Renal cortical epithelial cell (primary cell): Measurements from ENCODE around the gene DPH7. TPM values are rescaled to one million over a fixed set of nuclear protein-coding genes. Genes with fewer than 3 reads are reported as not detected.
"Not testable (repeated sequence)": the region's sequence is repeated elsewhere in the genome, so short reads cannot be mapped to it uniquely, and the experiment has no call there.

Experiments used
- DNase-seq: peaks from one replicate; pipeline ENCODE4 v3.0.0-alpha.2; 2011; ENCODE audit warnings: low read depth
- total RNA-seq: library from RNA; depleted of rRNA; stranded (reverse); fragments of >200 nt; gene quantifications from 2 replicates; pipeline ENCODE4 v1.2.3, GENCODE V29; 2014

DPH7 gene
- total RNA-seq, 1 donor from 2014 or later: 29.9 TPM

DNA sequence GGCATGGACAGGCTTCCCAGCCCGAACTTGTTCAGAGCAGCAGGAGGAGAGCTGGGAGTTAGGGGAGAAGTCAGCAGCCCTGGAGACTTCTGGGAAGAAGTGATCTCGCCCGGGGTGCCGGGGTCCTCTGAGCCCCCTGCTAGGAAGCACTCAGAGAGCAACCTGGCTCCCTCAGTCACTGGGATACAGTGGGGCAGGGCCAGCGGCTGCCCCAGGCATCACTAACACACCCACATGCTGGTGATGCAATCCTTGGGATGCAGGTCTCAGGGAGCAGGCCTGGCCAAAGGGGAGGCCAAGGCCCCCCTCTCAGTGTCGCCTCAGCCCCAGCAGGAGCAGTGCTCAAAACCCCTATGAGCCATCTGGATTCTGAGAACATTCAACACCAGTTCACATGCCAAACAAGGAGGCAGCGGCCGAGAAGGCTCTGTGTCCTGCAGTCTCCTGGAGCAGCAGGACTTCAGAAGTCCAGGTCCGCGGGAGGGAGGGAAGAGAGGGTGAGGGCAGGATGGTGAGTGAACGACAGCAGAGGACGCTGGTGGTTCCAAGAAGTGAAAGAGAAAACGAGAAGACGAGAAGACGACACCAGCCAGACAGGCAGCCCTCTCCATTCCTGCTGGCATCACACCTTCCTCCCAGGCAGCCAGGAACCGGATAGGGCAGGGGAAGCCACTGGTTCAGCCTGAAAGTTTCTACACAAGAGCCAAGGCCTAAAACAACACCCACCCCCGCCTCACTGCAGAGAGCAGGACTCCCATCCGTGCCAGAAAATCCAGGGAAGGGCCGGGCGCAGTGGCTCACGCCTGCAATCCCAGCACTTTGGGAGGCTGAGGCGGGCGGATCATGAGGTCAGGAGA is 30.8 kb downstream of the DPH7 start:
- no peak for DNase-seq

GRCh38 chr9:137545123-137545522 is 33.6 kb downstream of the DPH7 start:
- no peak for DNase-seq

DNA sequence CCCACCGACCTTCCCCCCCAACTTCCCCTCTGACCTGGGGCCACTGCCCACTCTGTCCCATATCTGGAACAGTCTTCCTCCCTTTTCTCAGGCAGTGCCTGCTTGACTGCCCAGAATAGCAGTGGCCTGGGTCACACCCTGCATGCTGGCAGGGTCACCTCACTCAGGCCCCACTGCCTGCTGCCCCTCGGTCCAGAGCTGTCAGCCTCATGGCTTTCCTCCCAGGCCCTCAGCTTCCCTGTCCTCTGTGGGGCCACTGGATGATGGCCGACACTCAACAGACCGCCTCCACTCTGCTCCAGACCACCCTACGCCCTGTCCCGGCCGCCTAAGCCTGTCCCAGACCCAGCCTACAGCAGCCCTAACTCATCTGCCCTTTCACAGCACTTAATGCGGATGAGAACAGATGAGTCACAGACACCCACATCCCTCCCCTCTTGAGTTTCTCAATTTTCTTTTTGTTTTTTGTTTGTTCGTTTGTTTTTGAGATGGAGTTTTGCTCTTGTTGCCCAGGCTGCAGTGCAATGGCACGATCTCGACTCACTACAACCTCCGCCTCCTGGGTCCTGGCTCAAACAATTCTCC is 34.5 kb downstream of the DPH7 start:
- DNase-seq: no peak

DNA sequence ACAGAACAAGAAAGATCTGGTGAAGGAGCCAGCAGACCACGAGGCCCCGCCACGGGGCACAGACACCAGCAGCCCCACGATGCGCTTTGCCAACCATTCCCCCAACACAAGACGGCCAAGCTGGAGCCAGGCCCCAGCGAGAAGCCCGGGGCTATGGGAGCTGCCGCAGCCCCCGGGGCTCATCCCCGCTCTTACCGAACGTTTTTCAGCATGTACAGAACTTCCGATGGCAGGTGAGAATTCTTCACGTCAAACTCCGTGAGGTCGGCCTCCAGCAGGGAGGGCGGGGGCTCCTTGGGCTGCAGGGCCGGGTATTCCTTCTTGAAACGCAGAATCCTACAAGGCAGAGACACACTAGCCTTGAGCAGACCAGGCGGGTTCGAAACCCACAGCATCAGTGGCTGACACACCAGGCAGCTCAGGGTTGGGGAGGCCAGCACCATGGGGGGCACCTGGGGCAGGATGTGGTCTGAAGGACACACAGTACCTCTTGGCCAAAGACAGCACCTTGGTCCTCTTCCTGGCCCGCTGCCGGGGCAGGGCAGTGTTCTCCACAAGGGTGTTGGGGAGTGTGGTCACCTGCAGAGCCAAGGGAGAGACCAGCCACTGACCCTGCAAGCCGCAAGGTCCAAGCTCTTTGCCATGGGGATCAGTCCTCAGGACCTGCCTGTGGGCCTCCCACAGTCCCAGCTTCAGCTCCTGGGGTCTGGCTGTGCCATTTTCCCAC is 35.3 kb downstream of the DPH7 start:
- no peak for DNase-seq

- DNase-seq: no peak
Measured at GRCh38 chr9:137542486-137542885, 36.2 kb downstream of the DPH7 start.

GRCh38 chr9:137540536-137540935 is 38.2 kb downstream of the DPH7 start:
- no peak for DNase-seq

- DNase-seq: no peak
Measured at GRCh38 chr9:137538058-137538457, 40.7 kb downstream of the DPH7 start.

DNA sequence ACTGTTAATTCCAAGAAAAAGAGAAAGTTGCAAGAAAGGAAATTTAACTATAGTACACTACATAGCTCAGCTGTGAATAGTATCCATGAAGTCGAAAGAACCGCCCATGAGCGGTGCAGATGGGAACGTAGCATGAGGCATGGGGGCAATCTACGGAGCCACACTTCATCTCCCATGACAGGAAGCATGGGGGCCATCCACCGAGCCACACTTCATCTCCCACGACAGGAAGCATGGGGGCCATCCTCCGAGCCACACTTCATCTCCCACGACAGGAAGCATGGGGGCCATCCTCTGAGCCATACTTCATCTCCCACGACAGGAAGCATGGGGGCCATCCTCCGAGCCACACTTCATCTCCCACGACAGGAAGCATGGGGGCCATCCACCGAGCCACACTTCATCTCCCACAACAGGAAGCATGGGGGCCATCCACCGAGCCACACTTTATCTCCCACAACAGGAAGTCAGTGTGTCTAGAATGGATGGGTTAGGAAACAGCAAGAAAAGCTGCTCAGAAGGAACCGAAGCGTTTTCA is 42.1 kb downstream of the DPH7 start:
- not testable (repeated sequence) for DNase-seq

DNA sequence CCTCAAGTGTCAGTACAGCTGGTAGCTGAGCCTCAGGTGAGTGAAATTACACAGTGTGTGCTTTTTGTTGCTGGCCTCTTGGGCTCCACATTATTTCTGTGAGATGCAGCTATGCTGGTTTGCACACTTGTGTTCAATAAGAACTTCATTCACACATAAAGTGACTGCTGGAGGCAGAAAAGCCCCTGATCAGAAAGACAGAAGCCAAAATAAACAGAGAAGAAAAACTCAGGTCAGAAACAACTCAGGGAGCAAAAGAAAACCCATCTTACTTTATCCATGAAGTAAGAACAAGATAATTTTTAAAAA is 43.7 kb downstream of the DPH7 start:
- no peak for DNase-seq

DNA sequence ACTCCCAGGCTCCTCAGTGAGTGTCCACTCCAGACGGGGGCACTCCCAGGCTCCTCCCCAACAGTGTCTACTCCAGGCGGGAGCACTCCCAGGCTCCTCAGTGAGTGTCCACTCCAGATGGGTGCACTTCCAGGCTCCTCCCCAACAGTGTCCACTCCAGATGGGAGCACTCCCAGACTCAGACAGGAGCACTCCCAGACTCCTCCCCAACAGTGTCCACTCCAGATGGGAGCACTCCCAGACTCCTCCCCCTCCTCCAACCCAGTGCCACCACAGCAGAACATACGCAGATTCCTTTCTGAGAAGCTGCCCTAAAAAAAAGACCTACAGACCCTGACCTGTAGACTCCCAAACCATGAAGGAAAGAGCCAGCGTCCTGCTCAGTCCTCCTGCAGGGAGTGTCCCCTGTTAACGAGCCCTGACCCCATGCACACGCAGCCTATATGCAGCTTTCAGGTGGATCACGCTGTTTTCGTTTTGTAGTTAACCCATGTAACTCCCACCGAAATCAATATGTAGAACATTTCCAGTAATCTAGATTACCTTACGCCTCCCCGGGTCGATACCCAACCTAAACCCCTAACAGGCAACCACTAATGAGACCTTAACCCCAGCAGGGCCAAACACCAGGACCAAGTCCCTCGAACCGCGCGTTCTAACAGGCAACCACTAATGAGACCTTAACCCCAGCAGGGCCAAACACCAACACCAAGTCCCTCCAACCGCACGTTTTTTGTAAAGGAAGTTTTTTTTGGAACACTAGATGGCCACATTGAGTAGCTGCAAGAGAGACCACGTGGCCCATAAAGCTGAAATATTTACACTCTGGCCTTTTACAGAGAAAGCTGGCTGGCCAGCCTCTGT is 44.2 kb downstream of the DPH7 start:
- DNase-seq: peak; percentile 70

DNA sequence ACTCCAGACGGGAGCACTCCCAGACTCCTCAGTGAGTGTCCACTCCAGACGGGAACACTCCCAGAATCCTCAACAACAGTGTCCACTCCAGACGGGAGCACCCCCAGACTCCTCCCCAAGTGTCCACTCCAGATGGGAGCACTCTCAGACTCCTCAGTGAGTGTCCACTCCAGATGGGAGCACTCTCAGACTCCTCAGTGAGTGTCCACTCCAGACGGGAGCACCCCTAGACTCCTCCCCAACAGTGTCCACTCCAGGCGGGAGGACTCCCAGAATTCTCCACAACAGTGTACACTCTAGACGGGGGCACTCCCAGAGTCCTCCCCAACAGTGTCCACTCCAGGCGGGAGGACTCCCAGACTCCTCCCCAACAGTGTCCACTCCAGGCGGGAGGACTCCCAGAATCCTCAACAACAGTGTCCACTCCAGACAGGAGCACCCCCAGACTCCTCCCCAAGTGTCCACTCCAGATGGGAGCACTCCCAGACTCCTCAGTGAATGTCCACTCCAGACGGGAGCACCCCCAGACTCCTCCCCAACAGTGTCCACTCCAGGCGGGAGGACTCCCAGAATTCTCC is 45.7 kb downstream of the DPH7 start:
- not testable (repeated sequence) for DNase-seq

GRCh38 chr9:137531099-137531765 is 47.5 kb downstream of the DPH7 start:
- DNase-seq: no peak

- DNase-seq: no peak
Measured at GRCh38 chr9:137530331-137530730, 48.4 kb downstream of the DPH7 start.

DNA sequence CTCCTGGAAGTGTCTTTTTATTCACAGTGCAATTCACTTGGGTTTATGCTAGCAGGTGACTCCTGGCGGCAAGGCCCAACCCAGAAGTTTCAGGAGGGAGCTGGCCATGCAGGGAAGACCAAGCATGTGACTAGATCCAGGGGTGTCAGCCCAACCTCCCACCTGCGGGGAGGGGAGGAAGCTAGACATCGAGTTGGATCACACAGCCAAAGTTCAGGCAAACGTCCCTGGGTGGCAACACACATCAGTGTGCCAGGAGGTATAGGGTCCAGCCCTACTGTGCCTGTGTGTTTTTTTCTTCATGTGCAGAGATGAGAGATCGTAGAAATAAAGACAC is 53.8 kb downstream of the DPH7 start:
- DNase-seq: no peak

GRCh38 chr9:137524161-137524980 is 54.4 kb downstream of the DPH7 start:
- no peak for DNase-seq

GRCh38 chr9:137522746-137523455 is 55.8 kb downstream of the DPH7 start:
- DNase-seq: no peak

- DNase-seq: no peak
Measured at GRCh38 chr9:137521405-137521985, 57.2 kb downstream of the DPH7 start.

DNA sequence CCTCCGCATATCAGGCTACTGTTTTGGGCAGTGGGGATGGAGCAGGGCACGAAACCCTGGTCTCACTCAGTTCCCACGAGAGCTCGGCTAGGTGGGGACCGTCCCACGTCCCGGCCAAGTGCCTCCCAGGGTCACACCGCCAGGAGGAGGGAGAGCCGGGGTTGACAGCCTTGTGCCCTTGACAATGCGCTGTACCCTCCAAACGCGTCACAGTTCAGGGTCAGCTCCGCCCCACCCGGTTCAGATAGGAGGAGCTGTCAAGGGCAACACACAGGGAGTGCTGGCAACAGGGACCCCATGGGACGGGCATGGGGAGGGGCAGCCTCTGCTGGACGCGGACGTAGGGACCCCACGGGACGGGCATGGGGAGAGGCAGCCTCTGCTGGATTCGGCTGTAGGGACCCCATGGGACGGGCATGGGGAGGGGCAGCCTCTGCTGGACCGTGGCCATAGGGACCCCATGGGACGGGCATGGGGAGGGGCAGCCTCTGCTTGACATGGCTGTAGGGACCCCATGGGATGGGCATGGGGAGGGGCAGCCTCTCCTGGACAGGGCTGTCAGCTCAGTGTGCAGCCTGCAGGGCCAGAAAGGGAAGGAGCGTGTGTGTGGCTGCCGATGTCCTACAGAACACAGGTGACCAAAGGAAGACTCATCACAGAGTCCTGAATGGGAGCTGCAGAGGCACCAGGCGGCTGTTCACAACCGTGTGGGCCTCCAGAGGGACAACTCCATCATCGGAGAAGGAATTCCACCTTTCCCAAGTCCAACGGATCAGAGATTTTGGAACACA is 57.9 kb downstream of the DPH7 start:
- no peak for DNase-seq
